Posterior vena cava (tissue), 2 donors: ENCODE measurements around the gene SULT1A3. TPM values are rescaled to one million over a fixed set of nuclear protein-coding genes. Genes with fewer than 3 reads are reported as not detected.
A peak's percentile ranks its signal among the peaks of the same experiment; 100 is the strongest.
"Not testable (repeated sequence)": the region's sequence is repeated elsewhere in the genome, so short reads cannot be mapped to it uniquely, and the experiment has no call there.

Source experiments
- DNase-seq: peaks from one replicate; pipeline ENCODE4 v3.0.0-alpha.2; 2020; ENCODE audit warnings: low spot score
- intact Hi-C, 2 donors: fragments of 100-400 bp; cut with DNase I; formaldehyde crosslinking; loops; one replicate each; pipeline versions ENCODE4 v1.14.1 to v1.14.2; 2022 to 2023
- long read RNA-seq, 2 donors: library from polyadenylated mRNA; unstranded; transcript quantifications; one replicate each; pipeline ENCODE4 v2.0.0, GENCODE V29; 2020 to 2021
- total RNA-seq, 2 donors: library from RNA; stranded (reverse); fragmentation: NEBNext Ultra II Directional; extraction: Animal tissue kit (Norgen Biotek cat#: 25700); gene quantifications; one replicate each; pipeline ENCODE4 v1.2.1, GENCODE V29; 2021
- donor health status: DM: yes; HTN: yes; CAD: no.
- donor health status: DM: yes; HTN: yes; CAD: no.

The SULT1A3 gene
- 10 to 100 TPM; 10.0 to 12.9 TPM for total RNA-seq
- long read RNA-seq, donor 1, partial matches to known transcripts, result 0 of 3 reads
- long read RNA-seq, donor 1, other reads (novel, unspliced or antisense), result 0 of 3 reads
- long read RNA-seq, donor 2, transcript SULT1A3-201 (8 exons, 1,097 nt), result major isoform, 10 of 11 reads
- long read RNA-seq, donor 2, partial matches to known transcripts, result 0 of 11 reads
- long read RNA-seq, donor 2, other reads (novel, unspliced or antisense), result 1 of 11 reads

DNA sequence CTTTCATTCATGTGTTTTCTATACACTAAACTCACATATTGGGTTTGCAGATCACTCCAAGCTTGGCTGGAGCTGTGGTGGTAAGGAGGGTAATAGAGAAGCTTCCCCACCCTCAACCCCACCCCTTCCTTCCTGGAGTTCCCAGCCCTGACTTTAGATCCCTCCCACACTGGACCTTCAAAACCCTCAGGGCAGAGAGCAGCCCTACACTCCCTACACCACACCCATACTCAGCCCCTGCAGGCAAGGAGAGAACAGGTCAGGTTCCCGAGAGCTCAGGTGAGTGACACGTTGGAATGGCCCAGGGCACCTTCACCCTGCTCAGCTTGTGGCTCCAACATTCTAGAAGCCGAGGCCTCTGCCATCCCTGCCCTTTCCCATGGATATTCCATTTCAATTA lies at the start of gene SULT1A3:
Gene SULT1A3, plus strand, starts transcription at position 207 of the 400 bp plus-strand sequence. CDS start 1,474 bp downstream, outside the sequence.
- intact Hi-C loops, result not testable (repeated sequence)

DNA sequence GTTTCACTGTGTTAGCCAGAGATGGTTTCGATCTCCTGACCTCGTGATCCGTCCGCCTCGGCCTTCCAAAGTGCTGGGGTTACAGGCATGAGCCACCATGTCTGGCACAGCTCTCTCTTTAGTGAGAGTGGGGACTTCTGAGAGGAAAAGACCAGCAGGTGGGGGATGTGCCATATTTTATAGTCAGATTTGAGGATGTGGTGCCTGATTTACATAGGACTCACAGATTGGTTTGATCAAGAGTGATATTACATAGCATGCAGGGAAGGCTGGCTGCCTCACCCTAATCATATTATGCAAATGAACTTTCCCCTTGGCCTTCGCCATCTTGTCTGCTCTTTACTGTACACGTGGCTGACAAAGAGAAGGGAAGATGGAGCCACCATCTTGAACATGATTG lies 48.0 kb upstream of the SULT1A3 start:
- no peak for DNase-seq
- intact Hi-C loops, result no loop called here

More for the DNA sequence above, at the start of gene SULT1A3:
- DNase-seq, result not testable (repeated sequence)

DNA sequence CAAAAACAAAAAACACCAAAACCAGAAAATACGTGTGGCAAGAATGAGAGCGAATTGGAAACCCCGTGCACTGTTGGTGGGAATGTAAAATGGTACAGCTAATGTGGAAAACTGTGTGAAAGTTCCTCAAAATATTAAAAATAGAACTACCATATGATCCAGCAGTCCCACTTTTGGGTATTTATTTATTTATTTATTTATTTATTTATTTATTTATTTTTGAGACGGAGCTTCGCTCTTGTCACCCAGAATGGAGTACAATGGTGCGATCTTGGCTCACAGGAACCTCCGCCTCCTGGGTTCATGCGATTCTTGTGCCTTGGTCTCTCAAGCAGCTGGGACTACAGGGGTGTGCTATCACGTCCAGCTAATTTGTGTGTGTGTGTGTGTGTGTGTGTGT lies 46.5 kb upstream of the SULT1A3 start:
- DNase-seq, result no peak
- intact Hi-C loops, result no loop called here

DNA sequence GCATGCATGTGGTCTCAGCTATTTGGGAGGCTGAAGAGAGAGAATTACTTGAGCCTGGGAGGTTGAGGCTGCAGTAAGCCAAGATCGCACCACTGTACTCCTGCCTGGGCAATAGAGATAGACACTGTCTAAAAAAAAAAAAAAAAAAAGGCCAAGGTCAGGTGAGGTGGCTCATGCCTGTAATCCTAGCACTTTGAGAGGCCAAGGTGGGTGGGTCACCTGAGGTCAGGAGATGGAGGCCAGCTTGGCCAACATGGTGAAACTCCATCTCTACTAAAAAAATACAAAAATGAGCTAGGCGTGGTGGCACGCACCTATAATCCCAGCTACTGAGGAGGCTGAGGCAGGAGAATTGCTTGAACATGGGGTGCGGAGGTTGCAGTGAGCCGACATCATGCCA lies 43.9 kb upstream of the SULT1A3 start:
- DNase-seq, result no peak
- intact Hi-C loops, result no loop called here

DNA sequence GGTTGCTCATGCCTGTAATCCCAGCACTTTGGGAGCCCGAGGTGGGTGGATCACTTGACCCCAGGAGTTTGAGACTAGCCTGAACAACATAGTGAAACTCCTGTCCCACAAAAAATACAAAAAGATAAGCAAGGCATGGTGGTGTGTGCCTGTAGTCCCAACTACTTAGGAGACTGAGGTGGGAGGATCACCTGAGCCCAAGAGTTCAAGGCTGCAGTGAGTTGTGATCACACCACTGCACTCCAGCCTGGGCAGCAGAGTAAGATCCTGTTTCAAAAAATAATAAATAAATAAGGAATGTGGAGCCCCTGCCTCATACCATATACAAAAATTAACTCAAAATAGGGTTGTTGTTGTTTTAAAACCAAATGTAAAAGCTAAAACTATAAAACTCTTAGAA lies 41.8 kb upstream of the SULT1A3 start:
- intact Hi-C loops, result no loop called here
- no peak for DNase-seq

DNA sequence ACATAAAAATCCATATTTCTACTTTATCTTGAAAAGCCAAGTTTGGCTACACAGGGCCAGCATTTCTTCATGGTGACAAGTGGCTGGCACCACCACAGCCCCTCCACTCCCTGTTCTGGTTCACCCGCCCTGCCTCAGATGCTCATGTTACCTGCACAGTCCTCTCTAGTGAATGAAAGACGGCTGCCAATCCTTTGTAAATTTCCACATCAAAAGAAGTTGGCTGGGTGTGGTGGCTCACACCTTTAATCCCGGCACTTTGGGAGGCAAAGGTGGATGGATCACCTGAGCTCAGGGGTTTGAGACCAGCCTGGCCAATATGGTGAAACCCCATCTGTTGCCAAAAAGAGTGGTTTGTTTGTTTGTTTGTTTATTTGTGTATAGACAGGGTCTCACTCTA lies 35.5 kb upstream of the SULT1A3 start:
- intact Hi-C loops, result no loop called here

DNA sequence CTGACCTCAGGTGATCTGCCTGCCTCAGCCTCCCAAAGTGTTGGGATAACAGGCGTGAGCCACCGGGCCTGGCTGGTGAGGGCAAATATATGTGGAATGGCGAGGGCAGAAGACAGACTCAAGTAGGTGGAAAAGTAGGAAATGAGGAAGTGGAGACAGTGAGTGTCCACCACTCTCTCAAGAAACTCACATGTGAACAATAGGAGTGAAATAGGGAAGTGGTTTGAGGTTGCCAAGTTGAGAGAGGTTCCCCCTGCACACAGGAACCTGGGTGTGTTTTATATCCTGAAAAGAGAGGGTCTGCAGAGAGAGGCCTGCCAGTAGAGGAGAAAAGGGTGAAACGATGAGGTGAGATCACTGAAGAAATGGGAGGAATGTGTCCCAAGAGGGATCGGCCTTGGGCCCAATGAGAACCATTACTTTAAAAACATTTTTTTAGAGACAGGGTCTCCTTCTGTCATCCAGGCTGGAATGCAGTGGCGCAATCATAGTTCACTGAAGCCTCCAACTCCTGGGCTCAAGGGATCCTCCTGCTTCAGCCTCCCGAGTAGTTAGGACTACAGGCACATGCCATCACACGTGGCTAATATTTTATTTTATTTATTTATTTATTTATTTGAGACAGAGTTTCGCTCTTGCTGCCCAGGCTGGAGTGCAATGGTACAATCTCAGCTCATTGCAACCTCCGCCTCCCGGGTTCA lies 32.7 kb upstream of the SULT1A3 start:
- intact Hi-C loops, result no loop called here
- DNase-seq, result peak; percentile 35

More for the DNA sequence above, 35.5 kb upstream of the SULT1A3 start:
- no peak for DNase-seq

DNA sequence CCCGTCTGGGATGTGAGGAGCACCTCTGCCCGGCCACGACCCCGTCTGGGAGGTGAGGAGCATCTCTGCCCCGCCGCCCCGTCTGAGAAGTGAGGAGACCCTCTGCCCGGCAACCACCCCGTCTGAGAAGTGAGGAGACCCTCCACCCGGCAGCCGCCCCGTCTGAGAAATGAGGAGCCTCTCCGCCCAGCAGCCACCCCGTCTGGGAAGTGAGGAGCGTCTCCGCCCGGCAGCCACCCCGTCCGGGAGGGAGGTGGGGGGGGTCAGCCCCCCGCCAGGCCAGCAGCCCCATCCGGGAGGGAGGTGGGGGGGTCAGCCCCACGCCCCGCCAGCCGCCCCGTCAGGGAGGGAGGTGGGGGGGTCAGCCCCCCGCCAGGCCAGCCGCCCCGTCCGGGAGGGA lies 30.3 kb upstream of the SULT1A3 start:
- intact Hi-C loops, result not testable (repeated sequence)
- peak; percentile 55 for DNase-seq

DNA sequence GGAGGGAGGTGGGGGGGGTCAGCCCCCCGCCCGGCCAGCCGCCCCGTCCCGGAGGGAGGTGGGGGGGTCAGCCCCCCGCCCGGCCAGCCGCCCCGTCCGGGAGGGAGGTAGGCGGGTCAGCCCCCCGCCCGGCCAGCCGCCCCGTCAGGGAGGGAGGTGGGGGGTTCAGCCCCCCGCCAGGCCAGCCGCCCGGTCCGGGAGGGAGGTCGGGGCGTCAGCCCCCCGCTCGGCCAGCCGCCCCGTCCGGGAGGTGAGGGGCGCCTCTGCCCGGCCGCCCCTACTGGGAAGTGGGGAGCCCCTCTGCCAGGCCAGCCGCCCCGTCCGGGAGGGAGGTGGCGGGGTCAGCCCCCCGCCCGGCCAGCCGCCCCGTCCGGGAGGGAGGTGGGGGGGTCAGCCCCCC lies 29.6 kb upstream of the SULT1A3 start:
- DNase-seq, result peak; percentile 5
- intact Hi-C loops, result not testable (repeated sequence)

DNA sequence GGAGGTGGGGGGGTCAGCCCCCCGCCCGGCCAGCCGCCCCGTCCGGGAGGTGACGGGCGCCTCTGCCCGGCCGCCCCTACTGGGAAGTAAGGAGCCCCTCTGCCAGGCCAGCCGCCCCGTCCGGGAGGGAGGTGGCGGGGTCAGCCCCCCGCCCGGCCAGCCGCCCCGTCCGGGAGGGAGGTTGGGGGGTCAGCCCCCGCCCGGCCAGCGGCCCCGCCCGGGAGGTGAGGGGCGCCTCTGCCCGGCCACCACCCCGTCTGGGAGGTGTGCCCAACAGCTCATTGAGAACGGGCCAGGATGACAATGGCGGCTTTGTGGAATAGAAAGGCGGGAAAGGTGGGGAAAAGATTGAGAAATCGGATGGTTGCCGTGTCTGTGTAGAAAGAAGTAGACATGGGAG lies 28.9 kb upstream of the SULT1A3 start:
- DNase-seq, intact Hi-C loops: not testable (repeated sequence)

DNA sequence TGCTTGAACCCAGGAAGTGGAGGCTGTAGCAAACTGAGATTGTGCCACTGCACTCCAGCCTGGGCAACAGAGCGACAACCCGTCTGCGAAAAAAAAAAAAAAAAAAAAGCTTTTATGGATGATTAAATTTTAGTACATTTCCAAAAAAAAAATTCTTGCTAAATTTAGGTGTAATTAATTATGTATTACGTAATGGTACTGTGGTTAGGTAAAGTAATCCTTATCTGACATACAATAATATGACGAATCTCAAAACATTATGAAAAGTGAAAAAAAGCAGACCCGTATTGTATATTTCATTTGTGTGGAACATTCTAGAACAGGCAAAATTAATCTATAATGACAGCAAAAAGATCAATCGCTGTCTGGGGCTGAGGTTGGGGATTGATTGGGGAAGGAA lies 26.0 kb upstream of the SULT1A3 start:
- no peak for DNase-seq
- intact Hi-C loops, result no loop called here

DNA sequence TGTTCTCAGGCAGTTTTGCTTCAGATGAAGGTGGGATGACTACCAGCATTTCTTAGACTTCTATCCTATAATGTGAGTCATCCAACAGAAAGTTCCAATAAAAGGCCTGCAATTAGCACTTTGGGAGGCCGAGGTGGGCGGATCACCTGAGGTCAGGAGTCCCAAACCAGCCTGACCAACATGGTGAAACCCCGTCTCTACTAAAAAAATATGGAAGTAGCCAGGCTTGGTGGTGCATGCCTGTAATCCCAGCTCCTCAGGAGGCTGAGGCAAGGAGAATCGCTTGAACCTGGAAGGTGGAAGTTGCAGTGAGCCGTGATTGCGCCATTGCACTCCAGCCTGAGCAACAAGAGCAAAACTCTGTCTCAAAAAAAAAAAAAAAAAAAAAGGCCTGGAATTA lies 22.2 kb upstream of the SULT1A3 start:
- intact Hi-C loops, DNase-seq: not testable (repeated sequence)

DNA sequence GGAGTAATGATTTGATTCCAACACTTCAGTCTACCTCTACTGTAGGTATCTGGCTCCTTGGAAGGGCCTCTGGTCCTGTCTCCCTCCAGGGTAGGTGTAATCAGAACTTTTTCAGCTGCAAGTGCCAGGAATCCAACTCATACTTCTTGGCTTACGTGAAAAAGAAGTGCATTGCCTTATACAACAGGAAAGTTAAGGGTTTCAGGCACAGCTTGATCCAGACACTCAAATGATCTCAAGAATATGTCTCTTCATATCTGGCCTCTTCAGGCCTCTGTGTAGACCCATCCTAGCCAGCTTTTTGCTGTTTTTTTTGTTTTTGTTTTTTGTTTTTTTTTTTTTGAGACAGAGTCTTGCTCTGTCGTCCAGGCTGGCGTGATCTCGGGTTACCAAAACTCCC lies 19.9 kb upstream of the SULT1A3 start:
- intact Hi-C loops, result no loop called here
- DNase-seq, result no peak

DNA sequence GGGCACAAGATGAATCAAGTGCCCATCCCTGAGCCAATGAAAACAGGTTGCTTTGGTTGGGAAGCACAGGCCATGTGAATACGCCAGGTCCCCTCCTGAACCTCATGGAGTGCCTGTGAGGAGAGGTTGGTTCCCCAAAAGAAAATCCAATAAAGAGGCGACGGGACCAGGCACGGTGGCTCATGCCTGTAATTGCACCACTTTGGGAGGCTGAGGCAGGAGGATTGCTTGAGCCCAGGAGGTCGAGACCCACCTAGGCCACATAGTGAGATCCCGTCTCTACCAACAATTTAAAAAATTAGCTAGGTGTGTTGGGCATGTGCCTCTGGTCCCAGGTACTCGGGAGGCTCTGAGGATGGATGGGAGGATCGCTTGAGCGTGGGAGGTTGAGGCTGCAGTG lies 19.1 kb upstream of the SULT1A3 start:
- DNase-seq, result no peak
- intact Hi-C loops, result no loop called here

DNA sequence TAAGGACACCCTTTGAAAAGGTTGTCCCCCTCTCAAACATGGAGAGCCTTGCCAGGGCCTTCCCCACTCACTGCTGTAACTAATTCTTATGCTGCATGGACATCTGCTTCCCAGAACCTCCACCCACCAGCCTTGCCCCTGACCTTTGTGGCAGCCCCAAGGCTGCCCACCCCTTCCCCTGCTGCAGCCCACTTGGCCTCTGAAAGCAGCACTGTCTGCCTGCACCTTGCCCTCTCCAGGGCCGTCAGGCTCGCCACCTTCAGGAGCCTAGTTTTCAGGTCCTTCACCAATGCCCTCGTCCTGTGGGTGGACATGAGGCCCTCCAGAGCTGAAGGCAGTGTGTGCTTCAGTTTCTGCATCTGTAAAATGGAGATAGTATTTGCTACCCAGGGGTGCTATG lies 18.3 kb upstream of the SULT1A3 start:
- intact Hi-C loops, result no loop called here
- DNase-seq, result no peak

DNA sequence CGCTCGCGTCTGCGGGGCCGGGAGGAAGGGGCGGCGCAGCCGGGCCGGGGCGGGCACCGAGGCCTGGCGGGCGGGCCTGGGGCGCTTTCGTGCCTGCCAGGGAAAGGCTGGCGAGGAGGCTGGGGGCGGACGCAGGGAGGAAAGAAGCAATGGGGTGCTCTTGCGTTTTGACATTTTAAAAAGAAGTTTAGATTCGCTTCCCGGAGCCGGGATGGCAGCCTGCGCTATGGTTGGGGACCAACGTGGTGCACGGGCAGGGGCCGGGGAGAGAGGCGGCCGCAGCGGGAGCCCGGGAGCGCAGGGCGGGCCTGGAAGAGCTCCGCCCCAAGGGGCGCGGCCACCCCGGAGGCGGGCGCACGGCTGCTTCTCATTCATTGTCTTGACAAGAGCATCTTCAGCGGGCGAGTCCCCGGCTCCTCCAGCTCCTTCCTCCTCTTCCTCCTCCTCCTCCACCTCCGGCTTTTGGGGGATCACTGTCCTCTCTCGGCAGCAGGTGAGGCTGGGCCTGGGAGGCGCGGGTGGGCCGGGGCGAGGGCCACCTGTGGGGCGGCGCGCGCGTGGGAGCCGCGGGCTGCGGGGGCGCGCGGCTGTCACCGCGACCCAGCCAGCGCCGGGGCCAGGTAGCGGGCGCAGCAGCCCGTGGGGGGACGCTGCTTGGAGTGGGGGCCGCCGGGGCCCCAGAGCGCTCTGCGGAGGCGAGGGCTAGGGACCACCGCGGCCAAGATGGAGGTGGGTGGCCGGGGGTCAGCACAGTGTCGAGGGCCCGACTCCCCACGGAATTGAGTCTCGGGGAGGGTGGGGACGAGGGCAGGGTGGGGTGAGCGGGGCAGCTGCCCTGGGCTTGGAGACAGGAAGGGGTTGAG lies 15.6 kb upstream of the SULT1A3 start, which contains the start of gene CORO1A:
Gene CORO1A, plus strand, starts transcription at position 370 of the 863 bp plus-strand sequence. CDS start 1,608 bp downstream, outside the sequence.
- intact Hi-C loops, result no loop called here
- DNase-seq, result peak; percentile 95

DNA sequence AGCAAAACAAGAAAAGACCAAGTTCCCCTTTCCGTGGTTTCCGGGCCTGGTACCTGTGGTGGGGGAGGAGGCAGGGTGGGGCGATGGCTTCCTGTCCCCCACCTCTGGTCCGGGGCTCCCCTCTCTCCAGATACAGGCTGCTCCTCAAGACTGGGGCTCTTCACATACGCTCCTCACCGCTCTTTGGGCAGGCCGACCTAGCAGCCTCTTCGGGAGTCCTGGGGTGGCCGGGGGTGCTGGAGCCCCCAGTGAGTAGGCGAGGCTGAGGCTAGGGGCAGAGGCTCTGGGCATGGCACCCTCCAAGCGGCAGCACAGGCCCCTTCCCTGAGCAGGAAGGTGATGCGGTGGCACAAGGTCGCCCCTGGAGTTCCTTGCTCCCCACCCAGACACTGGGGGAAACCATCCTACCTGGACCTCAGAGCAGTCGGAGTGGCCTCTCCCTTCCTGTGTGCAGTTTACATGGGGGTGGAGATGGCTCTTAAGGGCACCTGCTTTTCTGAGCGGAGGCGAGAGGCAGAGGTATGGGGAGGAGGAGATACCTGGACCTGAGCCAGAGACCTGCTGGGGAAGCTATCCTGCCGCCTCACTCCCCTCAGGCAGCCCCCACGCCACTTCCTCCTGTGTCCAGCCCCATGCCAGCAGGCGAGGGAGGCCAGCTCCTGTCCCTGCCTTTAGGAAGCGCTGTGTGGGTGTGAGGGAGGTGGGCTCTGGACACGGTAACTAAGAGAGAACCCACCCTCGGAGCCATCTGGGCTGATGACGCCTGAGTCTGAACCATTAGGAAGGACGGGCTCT lies 14.8 kb upstream of the SULT1A3 start:
- intact Hi-C loops, result no loop called here
- peak; percentile 86 for DNase-seq

DNA sequence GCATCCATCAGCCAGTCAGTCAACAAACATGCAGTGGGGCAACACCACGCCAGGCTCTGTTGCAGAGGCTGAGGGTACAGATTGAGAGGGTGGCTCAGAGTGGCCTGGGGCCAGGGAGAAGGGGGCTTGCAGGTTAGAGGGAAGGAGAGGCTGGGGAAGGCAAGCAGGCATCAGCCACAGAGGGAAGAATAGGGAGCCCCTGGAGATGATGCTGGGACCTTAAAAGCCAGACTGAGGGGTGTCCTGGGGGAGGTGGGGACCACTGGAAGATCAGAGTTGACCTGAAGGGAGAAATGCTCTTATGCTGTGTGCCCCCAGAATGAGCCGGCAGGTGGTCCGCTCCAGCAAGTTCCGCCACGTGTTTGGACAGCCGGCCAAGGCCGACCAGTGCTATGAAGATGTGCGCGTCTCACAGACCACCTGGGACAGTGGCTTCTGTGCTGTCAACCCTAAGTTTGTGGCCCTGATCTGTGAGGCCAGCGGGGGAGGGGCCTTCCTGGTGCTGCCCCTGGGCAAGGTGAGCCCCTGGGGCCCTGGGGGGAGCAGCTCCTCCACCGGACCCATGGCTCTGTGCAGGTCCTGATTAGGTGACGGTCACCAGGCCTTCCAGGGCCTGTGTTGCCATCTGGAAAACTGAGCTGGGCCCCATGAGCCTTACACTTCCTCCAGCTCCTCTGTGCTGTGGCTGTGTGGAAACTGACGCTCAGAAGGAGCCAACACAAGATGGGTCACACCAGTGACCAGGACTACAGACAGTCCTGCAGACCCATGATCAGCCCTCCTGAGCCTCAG lies 14.0 kb upstream of the SULT1A3 start:
- intact Hi-C loops, result no loop called here

More for the DNA sequence above, 14.0 kb upstream of the SULT1A3 start:
- no peak for DNase-seq
